ENCODE data around the gene ARHGAP26. TPM values are rescaled to one million over a fixed set of nuclear protein-coding genes. Genes with fewer than 3 reads are reported as not detected.

Gene ARHGAP26
- total and polyA plus RNA-seq, 2 of the 4 experiments (the other 2 are of a cell fraction): 0.54 to 0.56 TPM

DNA sequence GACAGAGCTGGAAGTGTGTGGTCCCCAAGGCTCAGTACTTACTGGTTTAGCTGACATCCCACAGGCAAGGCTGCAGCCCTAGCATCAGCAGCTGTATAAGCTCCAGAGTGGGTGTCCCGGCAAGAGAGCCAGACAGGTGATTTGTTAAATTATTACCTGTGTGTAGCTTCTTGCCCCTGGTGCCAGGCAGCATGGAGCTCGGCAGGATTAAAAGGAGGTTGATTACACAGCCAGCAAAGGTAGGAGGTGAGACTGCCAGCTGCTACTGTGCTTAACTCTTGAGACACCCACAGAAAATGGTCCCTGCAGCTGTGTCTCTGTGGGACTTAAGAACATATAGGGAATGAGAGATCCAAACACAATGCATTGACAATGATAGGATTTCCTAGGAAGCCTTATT is 54.2 kb downstream of the ARHGAP26 start:
- in situ Hi-C loops (cut with MboI; ENCODE audit: low sequenced_read_pairs): no loop called here
- peaks cover 23% of the 10 kb centered on the region for H3K9me1 ChIP-seq (ENCODE audit: insufficient read depth, low read length)
- no peak overlapping the region for H3K4me3 ChIP-seq (ENCODE audit: insufficient read depth, low read depth, low read length)
- H3K14ac ChIP-seq (replicated peaks; ENCODE audit: low read depth, low read length): no peak overlapping the region
- H3K9ac ChIP-seq (ENCODE audit: low read depth, low read length): no peak overlapping the region
- H2BK5ac ChIP-seq (ENCODE audit: low read depth, low read length, poor library complexity, severe bottlenecking): no peak overlapping the region
- H3K79me1 ChIP-seq (ENCODE audit: low read depth in 1 of 2, low read length in 2 of 2): peaks cover 0 to 13% of the 10 kb centered on the region in 2 experiments; a peak in 1 of 4 replicates
- no peaks in the 10 kb centered on the region for H3K27me3 ChIP-seq (ENCODE audit: control insufficient read depth, insufficient read depth, low read length)
- H3K4me1 ChIP-seq (ENCODE audit: control insufficient read depth, insufficient read depth, low read length): peaks cover 31% of the 10 kb centered on the region
- no peak overlapping the region for H4K5ac ChIP-seq (ENCODE audit: low read depth, low read length)
- DNase-seq: no peak
- intact Hi-C loops (cut with micrococcal nuclease): no loop called here
- H4K8ac ChIP-seq (ENCODE audit: low read depth in 2 of 2, low read length in 2 of 2): no peak overlapping the region
- H2AK9ac ChIP-seq (replicated peaks; ENCODE audit: low read depth, low read length, poor library complexity): no peak overlapping the region
- no peak overlapping the region for H4K91ac ChIP-seq (ENCODE audit: insufficient read depth, low read depth, low read length)
- H2AK5ac ChIP-seq (ENCODE audit: low read depth, low read length): peak overlapping the region; percentile 9
- 0 out of 2 replicates have a peak overlapping the region, but pooled peaks have one; percentile 5 for H2BK120ac ChIP-seq (ENCODE audit: low read depth, low read length)
- H3K56ac ChIP-seq (ENCODE audit: extremely low read depth, insufficient read depth, low read length): no peak overlapping the region
- H3K4ac ChIP-seq (ENCODE audit: low read depth, low read length): peak overlapping the region; percentile 5; the same call in 1 of the 2 replicates
- no peaks in the 10 kb centered on the region for H3K36me3 ChIP-seq (ENCODE audit: control insufficient read depth, insufficient read depth, low read length)
- POLR2A ChIA-PET (ENCODE audit: unreplicated experiment): interaction anchor here (0.5 kb wide), 1 partner anchor 347 kb away, joined by 11 read pairs; no protein-coding TSS in a partner anchor
- no peak for TF ChIP-seq BHLHE40 (IDR thresholded peaks at IDR 0.05; ENCODE audit: low read depth, low read length)
- no peak overlapping the region for H3K4me2 ChIP-seq (ENCODE audit: low read depth, low read length)
- H3K23ac ChIP-seq (ENCODE audit: low read depth, low read length): no peak overlapping the region
- no peak for ATAC-seq (ENCODE audit: low read depth)
- dilution Hi-C loops (cut with HindIII; ENCODE audit: low sequenced_read_pairs, unreplicated experiment): no loop called here
- H3K27ac ChIP-seq (ENCODE audit: insufficient read depth, low read length): no peak overlapping the region
- CTCF ChIA-PET: interaction anchor here (1.0 kb wide), 1 partner anchor 58 kb away, joined by 3 read pairs; no protein-coding TSS in a partner anchor
- H2BK15ac ChIP-seq (ENCODE audit: low read depth, low read length): peak overlapping the region; percentile 15; the same call in 2 of the 3 replicates
- no peak overlapping the region for H3K18ac ChIP-seq (ENCODE audit: low read depth, low read length)
- no peak overlapping the region for H2BK20ac ChIP-seq (ENCODE audit: low read depth, low read length)
- 50% methylated on average over 1 of the region's 2 CpGs; no CpG with 5 or more reads in 1 of the 2 experiments for WGBS, 2 experiments (ENCODE audit: extremely low coverage in 2 of 2, insufficient read length in 1 of 2)
- no peaks in the 10 kb centered on the region for H3K9me3 ChIP-seq (ENCODE audit: control insufficient read depth, insufficient read depth, low read length)
- no peaks in the 10 kb centered on the region for H4K20me1 ChIP-seq (ENCODE audit: insufficient read depth, low read length)
- no peak overlapping the region for H2AFZ ChIP-seq (replicated peaks; ENCODE audit: low read length, poor library complexity)
- BruUV-seq (replicated peaks): no TSS peak
